Stimulated activated CD8-positive, alpha-beta memory T cell treated with anti-CD3 and anti-CD28 coated beads, Interleukin-15, amount 100 ng/mL, for 24 hours (primary cell): Measurements from ENCODE around the gene PATJ.
"Not testable (repeated sequence)": the region's sequence is repeated elsewhere in the genome, so short reads cannot be mapped to it uniquely, and the experiment has no call there.

Experiments used
- DNase-seq: peaks from one replicate; pipeline ENCODE4 v3.0.0-alpha.2; 2020; ENCODE audit warnings: low read depth

PATJ gene

GRCh38 chr1:61948685-61949084, 206.4 kb downstream of the PATJ start:
- DNase-seq = not testable (repeated sequence)

- no peak for DNase-seq
Observed at GRCh38 chr1:61950418-61950817, 208.1 kb downstream of the PATJ start.

GRCh38 chr1:61951731-61952580, 209.7 kb downstream of the PATJ start:
- no peak for DNase-seq

- no peak for DNase-seq
Observed at GRCh38 chr1:61952675-61953074, 210.4 kb downstream of the PATJ start.

- no peak for DNase-seq
Observed at GRCh38 chr1:61953076-61953789, 211.0 kb downstream of the PATJ start.

- DNase-seq = no peak
Observed at GRCh38 chr1:61953790-61954150, 211.5 kb downstream of the PATJ start.

GRCh38 chr1:61955261-61955660, 213.0 kb downstream of the PATJ start:
- DNase-seq = no peak

- no peak for DNase-seq
Observed at GRCh38 chr1:61956016-61956645, 213.9 kb downstream of the PATJ start.

- no peak for DNase-seq
Observed at GRCh38 chr1:61956784-61957183, 214.5 kb downstream of the PATJ start.

GRCh38 chr1:61961009-61961408, 218.7 kb downstream of the PATJ start:
- no peak for DNase-seq

GRCh38 chr1:61962631-61963030, 220.4 kb downstream of the PATJ start:
- no peak for DNase-seq

GRCh38 chr1:61966450-61967225, 224.4 kb downstream of the PATJ start:
- not testable (repeated sequence) for DNase-seq

GRCh38 chr1:61967750-61968149, 225.5 kb downstream of the PATJ start:
- DNase-seq = no peak

GRCh38 chr1:61968869-61969268, 226.6 kb downstream of the PATJ start:
- DNase-seq = no peak

- no peak for DNase-seq
Observed at GRCh38 chr1:61973100-61973837, 231.0 kb downstream of the PATJ start.

GRCh38 chr1:61975638-61976037, 233.4 kb downstream of the PATJ start:
- DNase-seq = no peak

- no peak for DNase-seq
Observed at GRCh38 chr1:61976566-61976965, 234.3 kb downstream of the PATJ start.

- no peak for DNase-seq
Observed at GRCh38 chr1:61978796-61979195, 236.5 kb downstream of the PATJ start.

- no peak for DNase-seq
Observed at GRCh38 chr1:61979729-61980128, 237.4 kb downstream of the PATJ start.

GRCh38 chr1:61980561-61980960, 238.3 kb downstream of the PATJ start:
- no peak for DNase-seq

GRCh38 chr1:61981870-61982660, 239.8 kb downstream of the PATJ start:
- DNase-seq = no peak
